ENCODE results near the gene DRD1.

Gene DRD1

GRCh38 chr5:175415303-175415702, 28.7 kb downstream of the DRD1 start:
- no peak for ATAC-seq
- TF ChIP-seq BACH2 (CRISPR knock-in tag; IDR thresholded peaks at IDR 0.05; ENCODE audit: borderline replicate concordance), result no peak
- TF ChIP-seq ESRRG (CRISPR knock-in tag; IDR thresholded peaks at IDR 0.05), result no peak
- no peak for TF ChIP-seq ARNTL (CRISPR knock-in tag; IDR thresholded peaks at IDR 0.05; ENCODE audit: borderline replicate concordance, low read depth)
- TF ChIP-seq GLIS3 (CRISPR knock-in tag; IDR thresholded peaks at IDR 0.05), result no peak
- TF ChIP-seq TOX (CRISPR knock-in tag; IDR thresholded peaks at IDR 0.05; ENCODE audit: borderline replicate concordance), result no peak
- TF ChIP-seq ZFP30 (CRISPR knock-in tag; IDR thresholded peaks at IDR 0.05), result no peak

GRCh38 chr5:175410926-175411325, 33.1 kb downstream of the DRD1 start:
- TF ChIP-seq CSRNP3 (CRISPR knock-in tag; IDR thresholded peaks at IDR 0.05) (no peak), ZNF70 (CRISPR knock-in tag; IDR thresholded peaks at IDR 0.05) (no peak), ZFP30 (CRISPR knock-in tag; IDR thresholded peaks at IDR 0.05) (no peak), PATZ1 (CRISPR knock-in tag; IDR thresholded peaks at IDR 0.05; ENCODE audit: borderline replicate concordance) (no peak), ISL1 (CRISPR knock-in tag; IDR thresholded peaks at IDR 0.05) (no peak), CREB5 (CRISPR knock-in tag; IDR thresholded peaks at IDR 0.05; ENCODE audit: low read depth) (no peak), TCF4 (CRISPR knock-in tag; IDR thresholded peaks at IDR 0.05; ENCODE audit: borderline replicate concordance) (no peak), ZNF8 (CRISPR knock-in tag; IDR thresholded peaks at IDR 0.05) (no peak), TSHZ2 (CRISPR knock-in tag; IDR thresholded peaks at IDR 0.05) (no peak), ZC3H10 (CRISPR knock-in tag; IDR thresholded peaks at IDR 0.05) (no peak), BACH2 (CRISPR knock-in tag; IDR thresholded peaks at IDR 0.05; ENCODE audit: borderline replicate concordance) (no peak), TOX (CRISPR knock-in tag; IDR thresholded peaks at IDR 0.05; ENCODE audit: borderline replicate concordance) (no peak), ZNF565 (CRISPR knock-in tag; conservative IDR thresholded peaks at IDR 0.05; ENCODE audit: low read depth) (no peak), ZFP3 (CRISPR knock-in tag; IDR thresholded peaks at IDR 0.05) (no peak), RARB (CRISPR knock-in tag; IDR thresholded peaks at IDR 0.05) (no peak), ARNTL (CRISPR knock-in tag; IDR thresholded peaks at IDR 0.05; ENCODE audit: borderline replicate concordance, low read depth) (no peak), CSDC2 (CRISPR knock-in tag; IDR thresholded peaks at IDR 0.05) (no peak)
- ATAC-seq, result no peak

- no peak for ATAC-seq
- TF ChIP-seq TSHZ2 (CRISPR knock-in tag; IDR thresholded peaks at IDR 0.05) (no peak), CSDC2 (CRISPR knock-in tag; IDR thresholded peaks at IDR 0.05) (no peak), GLIS3 (CRISPR knock-in tag; IDR thresholded peaks at IDR 0.05) (no peak), TCF4 (CRISPR knock-in tag; IDR thresholded peaks at IDR 0.05; ENCODE audit: borderline replicate concordance) (no peak), ZNF8 (CRISPR knock-in tag; IDR thresholded peaks at IDR 0.05) (no peak), ARNTL (CRISPR knock-in tag; IDR thresholded peaks at IDR 0.05; ENCODE audit: borderline replicate concordance, low read depth) (no peak), CREB5 (CRISPR knock-in tag; IDR thresholded peaks at IDR 0.05; ENCODE audit: low read depth) (no peak), ZFP3 (CRISPR knock-in tag; IDR thresholded peaks at IDR 0.05) (no peak), POU6F1 (CRISPR knock-in tag; IDR thresholded peaks at IDR 0.05; ENCODE audit: borderline replicate concordance, low read depth) (no peak), BACH2 (CRISPR knock-in tag; IDR thresholded peaks at IDR 0.05; ENCODE audit: borderline replicate concordance) (no peak), ZC3H10 (CRISPR knock-in tag; IDR thresholded peaks at IDR 0.05) (no peak), OSR1 (CRISPR knock-in tag; IDR thresholded peaks at IDR 0.05) (no peak), CSRNP3 (CRISPR knock-in tag; IDR thresholded peaks at IDR 0.05) (no peak), ZNF565 (CRISPR knock-in tag; conservative IDR thresholded peaks at IDR 0.05; ENCODE audit: low read depth) (no peak), ISL1 (CRISPR knock-in tag; IDR thresholded peaks at IDR 0.05) (no peak)
Observed at GRCh38 chr5:175406300-175406699, 37.7 kb downstream of the DRD1 start.
